ENCODE measurements around the gene SMARCD3. TPM values are rescaled to one million over a fixed set of nuclear protein-coding genes. Genes with fewer than 3 reads are reported as not detected.
A peak's percentile ranks its signal among the peaks of the same experiment; 100 is the strongest.

The SMARCD3 gene
- total RNA-seq = 10 to 100 TPM; 25.3 to 43.4 (median 40.6) TPM

DNA sequence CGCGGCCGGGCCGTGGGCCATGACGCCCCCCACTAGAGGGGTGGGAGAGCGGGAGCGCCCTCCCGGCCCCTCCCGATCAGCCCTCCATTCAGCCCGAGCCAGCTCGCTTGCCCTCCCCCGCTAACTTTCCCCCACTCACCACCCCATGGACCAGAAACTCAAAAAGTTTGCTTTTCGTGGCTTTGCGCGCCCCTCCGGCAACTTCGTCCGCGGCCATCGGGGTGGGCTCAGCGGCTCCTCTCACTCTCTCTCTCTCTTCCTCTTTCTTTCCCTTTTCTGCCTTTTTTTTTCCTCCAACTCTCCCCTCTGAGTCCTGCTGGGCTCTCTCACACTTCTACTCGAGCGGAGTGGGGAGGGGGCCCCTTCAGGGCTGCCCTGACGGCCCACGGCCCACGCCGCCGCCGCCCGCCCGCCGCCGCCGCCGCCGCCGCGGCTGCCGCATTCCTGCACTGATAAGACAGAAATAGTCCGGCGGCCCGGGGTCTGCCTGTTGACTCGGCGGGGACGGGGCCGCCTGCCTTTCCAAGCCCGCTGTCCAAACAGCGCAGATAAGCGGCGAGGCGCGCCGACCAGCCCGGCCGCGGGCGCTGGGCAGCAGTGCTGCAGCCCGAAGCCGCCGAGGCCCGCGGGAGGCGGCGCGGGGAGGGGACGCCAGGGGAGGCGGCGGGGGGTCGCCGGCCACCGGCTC is at the start of gene SMARCD3:
TSS of gene SMARCD3 (minus strand) at position 349 of the 688 bp plus-strand sequence. CDS start at position 217, 132 bp downstream.
- no peak for DNase-seq (ENCODE audit: extremely low spot score)
- peaks cover 83 to 93% (median 91%) of the 10 kb centered on the region in 4 donors for H3K4me1 ChIP-seq
- H3K27ac ChIP-seq (replicated peaks in 1 of 4) = peak within 1 kb of the TSS; percentile 91 to 97 (median 94)
- intact Hi-C loops (cut with DNase I) = loop anchor here (10.0 kb wide), 1 partner anchor 124 kb away; no protein-coding TSS in a partner anchor
- no peak for TF ChIP-seq POLR2AphosphoS5 (IDR thresholded peaks at IDR 0.05)
- TF ChIP-seq, protein P1, sequence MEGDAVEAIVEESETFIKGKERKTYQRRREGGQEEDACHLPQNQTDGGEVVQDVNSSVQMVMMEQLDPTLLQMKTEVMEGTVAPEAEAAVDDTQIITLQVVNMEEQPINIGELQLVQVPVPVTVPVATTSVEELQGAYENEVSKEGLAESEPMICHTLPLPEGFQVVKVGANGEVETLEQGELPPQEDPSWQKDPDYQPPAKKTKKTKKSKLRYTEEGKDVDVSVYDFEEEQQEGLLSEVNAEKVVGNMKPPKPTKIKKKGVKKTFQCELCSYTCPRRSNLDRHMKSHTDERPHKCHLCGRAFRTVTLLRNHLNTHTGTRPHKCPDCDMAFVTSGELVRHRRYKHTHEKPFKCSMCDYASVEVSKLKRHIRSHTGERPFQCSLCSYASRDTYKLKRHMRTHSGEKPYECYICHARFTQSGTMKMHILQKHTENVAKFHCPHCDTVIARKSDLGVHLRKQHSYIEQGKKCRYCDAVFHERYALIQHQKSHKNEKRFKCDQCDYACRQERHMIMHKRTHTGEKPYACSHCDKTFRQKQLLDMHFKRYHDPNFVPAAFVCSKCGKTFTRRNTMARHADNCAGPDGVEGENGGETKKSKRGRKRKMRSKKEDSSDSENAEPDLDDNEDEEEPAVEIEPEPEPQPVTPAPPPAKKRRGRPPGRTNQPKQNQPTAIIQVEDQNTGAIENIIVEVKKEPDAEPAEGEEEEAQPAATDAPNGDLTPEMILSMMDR (IDR thresholded peaks at IDR 0.05) = peak in 1 of 3 experiments; percentile 8
- peaks cover 0 to 12% (median 0%) of the 10 kb centered on the region in 4 donors for H3K27me3 ChIP-seq
- H3K4me3 ChIP-seq = peak within 1 kb of the TSS; percentile 64 to 81 (median 72)
- WGBS = 2% methylated on average over 37 of the region's 71 CpGs
- H3K9me3 ChIP-seq = no peaks in the 10 kb centered on the region
- no peaks in the 10 kb centered on the region for H3K36me3 ChIP-seq

DNA sequence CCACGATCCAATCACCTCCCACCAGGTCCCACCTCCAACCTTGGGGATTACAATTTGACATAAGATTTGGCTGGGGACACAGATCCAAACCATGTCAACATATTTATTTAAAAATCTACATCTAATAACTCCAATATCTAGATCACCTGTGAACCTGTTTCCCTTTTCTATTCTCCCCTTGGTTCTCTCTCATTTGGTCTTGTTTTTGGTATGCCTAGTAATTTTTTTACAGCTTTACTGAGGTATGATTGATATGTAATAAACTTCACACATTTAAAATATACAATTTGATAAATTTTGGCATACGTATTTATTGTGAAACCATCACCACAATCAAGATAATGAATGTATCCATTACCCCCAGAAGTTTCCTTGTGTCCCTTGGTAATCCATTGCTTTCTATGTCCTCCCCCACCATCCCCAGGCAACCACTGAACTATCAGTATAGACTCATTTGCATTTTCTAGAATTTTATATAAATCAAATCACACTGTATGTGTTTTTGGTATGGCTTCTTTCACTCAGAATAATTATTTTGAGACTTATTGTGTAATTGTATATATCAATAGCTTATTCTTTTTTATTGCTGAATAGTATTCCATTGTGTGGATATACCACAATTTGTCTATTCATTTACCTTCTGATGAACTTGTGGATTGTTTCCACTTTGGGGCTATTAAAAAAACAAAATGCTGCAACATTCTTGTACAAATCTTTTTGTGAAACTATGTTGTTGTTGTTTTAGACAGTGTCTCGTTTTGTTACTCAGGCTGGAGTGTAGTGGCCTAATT is 47.9 kb upstream of the SMARCD3 start:
- H3K4me1 ChIP-seq = no peaks in the 10 kb centered on the region
- peaks cover 0 to 5% (median 0%) of the 10 kb centered on the region in 4 donors for H3K9me3 ChIP-seq
- TF ChIP-seq, protein P1 (IDR thresholded peaks at IDR 0.05) = no peak
- no peak for TF ChIP-seq POLR2AphosphoS5 (IDR thresholded peaks at IDR 0.05)
- TF ChIP-seq POLR2A (IDR thresholded peaks at IDR 0.05; ENCODE audit: low read depth) = no peak
- TF ChIP-seq EP300 (IDR thresholded peaks at IDR 0.05) = no peak

DNA sequence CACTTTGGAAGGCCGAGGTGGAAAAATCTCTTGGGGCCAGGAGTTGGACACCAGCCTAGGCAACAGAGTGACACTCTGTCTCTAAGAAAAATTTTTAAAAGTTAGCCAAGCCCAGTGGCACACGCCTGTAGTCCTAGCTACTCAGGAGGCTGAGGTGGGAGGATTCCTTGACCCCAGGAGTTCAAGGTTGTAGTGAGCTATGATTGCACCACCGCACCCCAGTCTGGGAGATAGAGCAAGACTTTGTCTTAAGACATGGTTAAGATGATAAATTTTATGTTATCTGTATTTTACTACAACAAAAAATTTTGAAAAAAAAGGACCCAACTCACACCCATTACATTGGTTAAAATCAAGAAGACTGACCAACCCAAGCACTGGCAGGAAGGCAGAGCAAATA is 44.4 kb upstream of the SMARCD3 start:
- 85% methylated on average over 3 of the region's 3 CpGs for WGBS
- DNase-seq (ENCODE audit: extremely low spot score) = no peak
- intact Hi-C loops (cut with DNase I) = no loop called here
- Histone ChIP-seq H3K27me3 (no peaks in the 10 kb centered on the region), H3K9me3 (peaks cover 0 to 5% (median 0%) of the 10 kb centered on the region in 4 donors), H3K36me3 (no peaks in the 10 kb centered on the region), H3K4me1 (no peaks in the 10 kb centered on the region), H3K27ac (replicated peaks in 1 of 4) (no peak overlapping the region), H3K4me3 (no peak overlapping the region)
- TF ChIP-seq EP300 (IDR thresholded peaks at IDR 0.05) (no peak), POLR2A (IDR thresholded peaks at IDR 0.05; ENCODE audit: low read depth) (no peak), POLR2AphosphoS5 (IDR thresholded peaks at IDR 0.05) (no peak)
- TF ChIP-seq, protein P1 (IDR thresholded peaks at IDR 0.05) = no peak

More for the DNA sequence above, 47.9 kb upstream of the SMARCD3 start:
- intact Hi-C loops (cut with DNase I) = no loop called here
- DNase-seq (ENCODE audit: extremely low spot score) = no peak
- 51% methylated on average over 3 of the region's 3 CpGs for WGBS
- Histone ChIP-seq H3K27ac (replicated peaks in 1 of 4) (no peak overlapping the region), H3K4me3 (no peak overlapping the region), H3K36me3 (no peaks in the 10 kb centered on the region), H3K27me3 (peaks cover 0 to under 1% (median 0%) of the 10 kb centered on the region in 4 donors)

DNA sequence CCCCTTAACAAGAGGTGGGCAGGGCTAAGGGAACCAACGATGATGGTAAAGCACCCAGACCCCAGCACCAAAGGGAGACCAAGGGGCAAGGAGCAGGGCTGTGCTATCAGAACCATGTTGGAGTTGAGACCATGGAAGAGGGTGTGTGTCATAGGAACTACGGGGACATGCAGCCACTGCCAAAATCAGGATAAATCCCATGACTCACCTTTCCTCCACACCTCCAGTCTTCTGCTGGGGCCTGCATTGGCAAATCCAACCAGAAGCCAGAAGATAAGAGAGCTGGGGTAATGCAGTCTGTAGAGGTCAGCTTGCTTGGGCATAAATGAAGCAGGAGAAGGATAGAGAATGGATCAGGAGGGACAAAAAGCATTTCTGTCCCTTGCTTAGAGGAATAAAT is 42.7 kb upstream of the SMARCD3 start:
- 82% methylated on average over 2 of the region's 2 CpGs for WGBS
- no peaks in the 10 kb centered on the region for H3K27me3 ChIP-seq
- no peak overlapping the region for H3K27ac ChIP-seq (replicated peaks in 1 of 4)
- H3K36me3 ChIP-seq = no peaks in the 10 kb centered on the region
- no peaks in the 10 kb centered on the region for H3K4me1 ChIP-seq
- no peak overlapping the region for H3K4me3 ChIP-seq
- peaks cover 0 to 4% (median 0%) of the 10 kb centered on the region in 4 donors for H3K9me3 ChIP-seq
- intact Hi-C loops (cut with DNase I) = no loop called here
- TF ChIP-seq POLR2AphosphoS5 (IDR thresholded peaks at IDR 0.05) (no peak), EP300 (IDR thresholded peaks at IDR 0.05) (no peak), POLR2A (IDR thresholded peaks at IDR 0.05; ENCODE audit: low read depth) (no peak)
- TF ChIP-seq, protein P1 (IDR thresholded peaks at IDR 0.05) = no peak
- DNase-seq (ENCODE audit: extremely low spot score) = no peak

Measured in esophagus muscularis mucosa (tissue), 4 donors.